H9 (cell line): ENCODE data around the gene RBMY1F. TPM values are rescaled to one million over a fixed set of nuclear protein-coding genes. Genes with fewer than 3 reads are reported as not detected.
"Not testable (repeated sequence)": the region's sequence is repeated elsewhere in the genome, so short reads cannot be mapped to it uniquely, and the experiment has no call there.

Experiments used
- DNase-seq: peaks from one replicate; pipeline ENCODE4 v3.0.0-alpha.2; 2017
- H2AFZ ChIP-seq: one replicate; pipeline ENCODE4 v1.6.1; 2013; ENCODE audit warnings: mild to moderate bottlenecking, low read length, control low read depth, moderate library complexity
- H2AK5ac ChIP-seq: 2 replicates; pipeline ENCODE4 v1.6.1; 2013; ENCODE audit warnings: low read length, control low read depth, mixed read lengths; ENCODE audit not compliant: insufficient read length
- H2BK120ac ChIP-seq: one replicate; pipeline ENCODE4 v1.6.1; 2013; ENCODE audit warnings: low read depth, mild to moderate bottlenecking, low read length, control low read depth, inconsistent platforms; ENCODE audit not compliant: poor library complexity, severe bottlenecking
- H2BK12ac ChIP-seq: 2 replicates; pipeline ENCODE4 v1.6.1; 2013; ENCODE audit warnings: low read length, control low read depth, mixed read lengths, low read depth; ENCODE audit not compliant: insufficient read length
- H2BK15ac ChIP-seq: 2 replicates; pipeline ENCODE4 v1.6.1; 2013; ENCODE audit warnings: low read depth, low read length, control low read depth
- H2BK20ac ChIP-seq: one replicate; pipeline ENCODE4 v1.6.1; 2013; ENCODE audit warnings: low read depth, mild to moderate bottlenecking, low read length, control low read depth, inconsistent platforms; ENCODE audit not compliant: poor library complexity, severe bottlenecking
- H2BK5ac ChIP-seq: 2 replicates; pipeline ENCODE4 v1.6.1; 2013; ENCODE audit warnings: low read length, control low read depth, mixed read lengths; ENCODE audit not compliant: insufficient read length
- H3K14ac ChIP-seq: 2 replicates; pipeline ENCODE4 v1.6.1; 2013; ENCODE audit warnings: low read length, control low read depth; ENCODE audit not compliant: insufficient read depth
- H3K18ac ChIP-seq: 2 replicates; pipeline ENCODE4 v1.6.1; 2013; ENCODE audit warnings: low read depth, mild to moderate bottlenecking, mixed read lengths, low read length, control low read depth; ENCODE audit not compliant: insufficient read length
- H3K23ac ChIP-seq: 2 replicates; pipeline ENCODE4 v1.6.1; 2013; ENCODE audit warnings: low read length, control low read depth, mixed read lengths, low read depth; ENCODE audit not compliant: insufficient read length
- H3K23me2 ChIP-seq: 2 replicates; pipeline ENCODE4 v1.6.1; 2013; ENCODE audit warnings: low read depth, mild to moderate bottlenecking, mixed read lengths, low read length, control low read depth; ENCODE audit not compliant: insufficient read length, poor library complexity, severe bottlenecking
- H3K27ac ChIP-seq: 2 replicates; pipeline ENCODE4 v1.5.1; 2013; ENCODE audit warnings: low read length, control low read depth, mixed read lengths, low read depth; ENCODE audit not compliant: insufficient read length
- H3K27me3 ChIP-seq: 2 replicates; pipeline ENCODE4 v1.6.1; 2013; ENCODE audit warnings: low read length, control low read depth, inconsistent platforms; ENCODE audit not compliant: insufficient read depth
- H3K4ac ChIP-seq: 2 replicates; pipeline ENCODE4 v1.6.1; 2013; ENCODE audit warnings: low read depth, mild to moderate bottlenecking, control low read depth, inconsistent platforms, low read length, moderate library complexity
- H3K4me1 ChIP-seq: 2 replicates; pipeline ENCODE4 v1.6.1; 2013; ENCODE audit warnings: low read length, control low read depth, inconsistent platforms; ENCODE audit not compliant: insufficient read depth
- H3K4me2 ChIP-seq: 2 replicates; pipeline ENCODE4 v1.6.1; 2013; ENCODE audit warnings: low read length, control low read depth, mixed read lengths; ENCODE audit not compliant: insufficient read length, insufficient read depth
- H3K56ac ChIP-seq: 2 replicates; pipeline ENCODE4 v1.6.1; 2013; ENCODE audit warnings: low read depth, mild to moderate bottlenecking, mixed read lengths, low read length, control low read depth; ENCODE audit not compliant: insufficient read length
- H3K79me1 ChIP-seq: 2 replicates; pipeline ENCODE4 v1.6.1; 2013; ENCODE audit warnings: low read depth, mild to moderate bottlenecking, moderate library complexity, low read length, control low read depth, inconsistent platforms; ENCODE audit not compliant: insufficient read depth, poor library complexity, severe bottlenecking
- H3K79me2 ChIP-seq: 2 replicates; pipeline ENCODE4 v1.6.1; 2013; ENCODE audit warnings: low read length, control low read depth, inconsistent platforms; ENCODE audit not compliant: insufficient read depth
- H3K9ac ChIP-seq: 2 replicates; pipeline ENCODE4 v1.6.1; 2013; ENCODE audit warnings: low read length, control low read depth, mixed read lengths; ENCODE audit not compliant: insufficient read length; ENCODE audit errors: extremely low read depth
- H3K9me3 ChIP-seq: one replicate; pipeline ENCODE4 v1.6.1; 2013; ENCODE audit warnings: low read depth, low read length, inconsistent platforms; ENCODE audit not compliant: control insufficient read depth
- H3T11ph ChIP-seq: one replicate; pipeline ENCODE4 v1.6.1; 2013; ENCODE audit warnings: mild to moderate bottlenecking, low read length, control low read depth, inconsistent platforms
- H4K20me1 ChIP-seq: one replicate; pipeline ENCODE4 v1.6.1; 2013; ENCODE audit not compliant: control insufficient read depth, insufficient read length, insufficient read depth
- H4K5ac ChIP-seq: 2 replicates; pipeline ENCODE4 v1.6.1; 2013; ENCODE audit warnings: low read depth, mild to moderate bottlenecking, mixed read lengths, low read length, control low read depth; ENCODE audit not compliant: insufficient read length
- H4K8ac ChIP-seq: replicated peaks from 2 replicates; pipeline ENCODE4 v1.6.1; 2013; ENCODE audit warnings: low read length, control low read depth, mixed read lengths, low read depth; ENCODE audit not compliant: insufficient read length
- H4K91ac ChIP-seq: 2 replicates; pipeline ENCODE4 v1.6.1; 2013; ENCODE audit warnings: low read depth, mild to moderate bottlenecking, moderate library complexity, mixed read lengths, low read length, control low read depth; ENCODE audit not compliant: insufficient read length
- H3K27ac Mint-ChIP-seq, 3 experiments: 2 replicates in 2 of 3; 3 replicates in 1 of 3; pipeline ENCODE4 v1.8.0; 2020 to 2021; ENCODE audit warnings: mixed read lengths in 3 of 3, mild to moderate bottlenecking in 1 of 3, moderate library complexity in 1 of 3
- H3K27me3 Mint-ChIP-seq: 2 replicates; pipeline ENCODE4 v1.8.0; 2021; ENCODE audit warnings: low read depth, mild to moderate bottlenecking, moderate library complexity, mixed read lengths
- H3K36me3 Mint-ChIP-seq, 3 experiments: 2 replicates in 2 of 3; 3 replicates in 1 of 3; pipeline ENCODE4 v1.8.0; 2020 to 2021; ENCODE audit warnings: low read depth in 3 of 3, mixed read lengths in 3 of 3; ENCODE audit not compliant: insufficient read depth in 1 of 3
- H3K4me1 Mint-ChIP-seq, 2 experiments: 2 replicates each; pipeline ENCODE4 v1.8.0; 2020; ENCODE audit warnings: mixed read lengths in 2 of 2
- H3K4me3 Mint-ChIP-seq, 2 experiments: 2 replicates in 1 of 2; 3 replicates in 1 of 2; pipeline ENCODE4 v1.8.0; 2020 to 2021; ENCODE audit warnings: mild to moderate bottlenecking in 2 of 2, mixed read lengths in 2 of 2, moderate library complexity in 1 of 2
- H3K9me3 Mint-ChIP-seq, 2 experiments: 2 replicates in 1 of 2; 3 replicates in 1 of 2; pipeline ENCODE4 v1.8.0; 2020; ENCODE audit warnings: mild to moderate bottlenecking in 2 of 2, mixed read lengths in 2 of 2, moderate library complexity in 1 of 2
- WGBS: extraction: QIAGEN DNeasy Blood & Tissue Kit; methylation state at CpG from one replicate; pipeline ENCODE4 v1.1.7; 2013; ENCODE audit warnings: missing lambda C conversion rate, low lambda C conversion rate, mixed read lengths; ENCODE audit not compliant: insufficient read length; ENCODE audit errors: extremely low coverage; 5-methylcytosine and 5-hydroxymethylcytosine counted together
- total RNA-seq: library from RNA; stranded (reverse); gene quantifications from 2 replicates; pipeline ENCODE4 v1.2.1, GENCODE V29; 2021

The RBMY1F gene
- total RNA-seq, 1 experiment from 2014 or later, result not detected

DNA sequence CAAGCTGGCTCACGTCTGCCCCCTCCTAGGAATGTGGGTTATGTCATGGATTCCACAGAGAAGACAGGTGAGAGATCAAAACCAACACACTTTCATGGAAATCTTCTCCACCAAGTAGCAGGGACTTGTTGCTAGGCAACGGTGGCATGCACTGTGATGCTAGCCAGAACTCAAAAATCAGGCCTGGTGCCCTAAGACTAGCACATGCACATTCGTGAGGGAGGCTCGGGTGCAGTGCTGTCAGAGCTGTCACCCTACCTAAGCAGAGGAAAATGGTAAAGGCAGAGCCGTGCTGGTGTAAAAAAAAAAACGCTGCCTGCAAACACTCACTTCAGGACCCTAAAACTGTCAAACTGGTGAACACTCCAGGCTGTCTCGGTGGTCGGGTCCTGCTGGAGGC lies 52.2 kb downstream of the RBMY1F start:
- H4K20me1 ChIP-seq, H2BK12ac ChIP-seq, H3K36me3 Mint-ChIP-seq, H3K27ac Mint-ChIP-seq, H3K79me1 ChIP-seq, H3T11ph ChIP-seq, H3K23ac ChIP-seq, H3K27ac ChIP-seq, H3K9me3 Mint-ChIP-seq, H4K8ac ChIP-seq, H3K4me3 Mint-ChIP-seq, H3K56ac ChIP-seq, H3K79me2 ChIP-seq, H2BK120ac ChIP-seq, H2AK5ac ChIP-seq, H2BK5ac ChIP-seq, H3K14ac ChIP-seq, H3K27me3 ChIP-seq, H3K9me3 ChIP-seq, H4K5ac ChIP-seq, H3K4me2 ChIP-seq, H3K9ac ChIP-seq, H2BK20ac ChIP-seq, H3K4me1 Mint-ChIP-seq, DNase-seq, H3K27me3 Mint-ChIP-seq, H3K23me2 ChIP-seq, H3K4ac ChIP-seq, H2AFZ ChIP-seq, H2BK15ac ChIP-seq, H3K18ac ChIP-seq, H4K91ac ChIP-seq, H3K4me1 ChIP-seq: not testable (repeated sequence)
- WGBS, result no CpG with 5 or more reads among the region's 8 CpGs

Other genes with a start within 250 kb of the RBMY1F start
- gene RBMY1J, start 220.5 kb upstream of the RBMY1F start, total RNA-seq, result not detected in 2 replicates